GM19397 (cell line): Measurements from ENCODE around the gene ASTN2.

Experiments
- ATAC-seq: cut with Tn5 transposase; IDR thresholded peaks from one replicate; pipeline ENCODE4 v1.9.1; 2021; ENCODE audit warnings: mild to moderate bottlenecking, moderate library complexity; ENCODE audit not compliant: unreplicated experiment

The ASTN2 gene

DNA sequence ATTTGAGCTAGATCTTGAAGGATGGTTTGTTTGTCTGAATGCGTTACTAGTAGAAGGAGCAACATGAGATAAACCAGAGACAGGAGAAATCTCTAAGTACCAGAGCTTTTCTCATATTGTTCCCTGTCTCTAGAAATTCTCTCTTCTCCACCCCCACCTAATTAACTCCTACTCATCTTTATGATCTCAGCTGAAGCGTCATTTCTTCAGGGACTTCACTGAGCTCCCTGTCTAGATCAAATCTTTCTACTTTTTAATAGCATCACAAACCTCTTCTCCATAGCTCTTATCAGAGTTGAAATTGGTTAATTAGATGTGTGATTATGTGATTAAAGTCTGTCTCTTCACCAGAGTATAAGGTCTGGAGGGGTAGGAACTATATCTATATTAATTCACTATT lies 1035.0 kb downstream of the ASTN2 start:
- no peak for ATAC-seq

- no peak for ATAC-seq
These were observed 1036.0 kb downstream of the ASTN2 start for GRCh38 chr9:116378873-116379272.

- no peak for ATAC-seq
These were observed 1037.6 kb downstream of the ASTN2 start for GRCh38 chr9:116377179-116377798.
